K562 (cell line): ENCODE measurements around the gene DENND1A. TPM values are rescaled to one million over a fixed set of nuclear protein-coding genes. Genes with fewer than 3 reads are reported as not detected.

Experiments
- ATAC-seq: fragments of 200-7000 bp; cut with Tn5 transposase; 3 replicates; pipeline ENCODE4 v1.9.1; 2020; ENCODE audit warnings: moderate library complexity
- BruUV-seq: library from RNA; stranded (reverse); fragments of 400-500 nt; replicated peaks from 2 replicates; lab custom pipeline; 2021; lab: Mats Ljungman, UMichigan
- CTCF ChIA-PET: fragments of 300-600 bp; formaldehyde crosslinking; extraction: SDS; loops from one replicate; lab custom pipeline; 2021; ENCODE audit warnings: low intra/inter-chr PET ratio; lab: Yijun Ruan, JAX
- POLR2A ChIA-PET: fragments of 300-600, 350-650 bp; sonication (Branson Sonifier 250); formaldehyde crosslinking; extraction: SDS; loops from one replicate; lab custom pipeline; 2021; ENCODE audit warnings: antibody characterized with exemption, inconsistent platforms; lab: Yijun Ruan, JAX
- DNase-seq, 4 experiments: peaks; one replicate each; pipeline versions ENCODE4 v3.0.0 to v3.0.0-alpha.2; 2011 to 2018; ENCODE audit warnings: low spot score in 3 of 4, mixed read lengths in 3 of 4; ENCODE audit errors: extremely low read depth in 1 of 4
- FAIRE-seq: peaks from 2 replicates; lab custom pipeline; 2011; peaks lifted over from hg19 to GRCh38; lab: Jason Lieb, UNC
- H2AFZ ChIP-seq: 2 replicates; pipeline ENCODE4 v1.6.0; 2011; ENCODE audit warnings: low read depth, low read length, control low read depth, inconsistent platforms
- H3K27ac ChIP-seq: fragments of 200-600 bp; 3 replicates; pipeline ENCODE4 v1.8.0; 2011; ENCODE audit warnings: low read depth, mild to moderate bottlenecking, control low read depth, inconsistent platforms, low read length, moderate library complexity, mixed read lengths; ENCODE audit errors: extremely low read depth
- H3K27me3 ChIP-seq, 2 experiments: fragments of 300-600 bp in 1 of 2; 2 replicates in 1 of 2; 3 replicates in 1 of 2; pipeline versions ENCODE4 v1.6.0 to v1.8.0; 2011; ENCODE audit warnings: inconsistent platforms in 2 of 2, low read length in 2 of 2, mild to moderate bottlenecking in 1 of 2, mixed read lengths in 1 of 2, moderate library complexity in 1 of 2; ENCODE audit not compliant: control insufficient read depth in 2 of 2, insufficient read depth in 2 of 2
- H3K36me3 ChIP-seq: fragments of 300-600 bp; 3 replicates; pipeline ENCODE4 v1.8.0; 2011; ENCODE audit warnings: mild to moderate bottlenecking, low read length, inconsistent platforms; ENCODE audit not compliant: control insufficient read depth, insufficient read depth
- H3K4me1 ChIP-seq, 2 experiments: fragments of 200-600 bp in 1 of 2; replicated peaks in 1 of 2; 2 replicates in 1 of 2; 3 replicates in 1 of 2; pipeline versions ENCODE4 v1.5.1 to v1.8.0; 2011; ENCODE audit warnings: inconsistent platforms in 2 of 2, low read length in 2 of 2, mild to moderate bottlenecking in 1 of 2, mixed read lengths in 1 of 2, moderate library complexity in 1 of 2; ENCODE audit not compliant: control insufficient read depth in 2 of 2, insufficient read depth in 2 of 2
- H3K4me2 ChIP-seq: 2 replicates; pipeline ENCODE4 v1.6.1; 2011; ENCODE audit warnings: low read length, control low read depth, inconsistent platforms, mixed read lengths; ENCODE audit not compliant: insufficient read depth
- H3K4me3 ChIP-seq: fragments of 200-600 bp; sonication (generic), shearing (Covaris generic); 2 replicates; pipeline ENCODE4 v1.5.1; 2016; ENCODE audit warnings: control low read depth, inconsistent platforms
- H3K79me2 ChIP-seq: fragments of 200-600 bp; 3 replicates; pipeline ENCODE4 v1.8.0; 2011; ENCODE audit warnings: low read length, inconsistent platforms; ENCODE audit not compliant: control insufficient read depth, insufficient read depth
- H3K9ac ChIP-seq, 2 experiments: 2 replicates each; pipeline versions ENCODE4 v1.6.0 to v1.6.1; 2011; ENCODE audit warnings: low read depth in 2 of 2, low read length in 2 of 2, control low read depth in 1 of 2, inconsistent platforms in 1 of 2, mild to moderate bottlenecking in 1 of 2, mixed read lengths in 1 of 2; ENCODE audit not compliant: insufficient read depth in 1 of 2
- H3K9me1 ChIP-seq: one replicate; pipeline ENCODE4 v1.6.0; 2011; ENCODE audit warnings: inconsistent platforms, mild to moderate bottlenecking, low read length, moderate library complexity; ENCODE audit not compliant: control insufficient read depth, insufficient read depth
- H3K9me3 ChIP-seq: replicated peaks from 2 replicates; pipeline ENCODE4 v1.5.1; 2011; ENCODE audit warnings: low read depth, low read length, inconsistent platforms; ENCODE audit not compliant: control insufficient read depth, insufficient read depth
- H4K20me1 ChIP-seq: replicated peaks from 2 replicates; pipeline ENCODE4 v1.6.1; 2011; ENCODE audit warnings: low read length, inconsistent platforms, mixed read lengths; ENCODE audit not compliant: control insufficient read depth, insufficient read depth
- CREBBP ChIP-seq: IDR thresholded peaks from one replicate; pipeline ENCODE4 v1.6.1; 2012; ENCODE audit warnings: low read depth, mild to moderate bottlenecking, control low read depth, inconsistent platforms, low read length
- DEAF1 ChIP-seq: fragments of 450-650 bp; formaldehyde crosslinking; IDR thresholded peaks from 2 replicates; pipeline ENCODE4 v1.4.0; 2020; ENCODE audit warnings: mild to moderate bottlenecking, moderate library complexity
- ESRRB ChIP-seq: fragments of 250-450 bp; sonication (Bioruptor Pico); IDR thresholded peaks from 2 replicates; pipeline ENCODE4 v1.5.0; 2020; ENCODE audit warnings: mild to moderate bottlenecking, moderate library complexity, borderline replicate concordance
- HBP1 ChIP-seq: fragments of 450-650 bp; formaldehyde crosslinking; IDR thresholded peaks from 2 replicates; pipeline ENCODE4 v1.4.0; 2022; ENCODE audit warnings: missing genetic modification characterization
- HDGF ChIP-seq: fragments of 450-650 bp; IDR thresholded peaks from 2 replicates; pipeline ENCODE4 v1.6.1; 2016
- KDM4B ChIP-seq, 2 experiments: fragments of 450-650 bp in 1 of 2; sonication (generic) in 1 of 2; IDR thresholded peaks; 2 replicates each; pipeline ENCODE4 v1.6.1; 2016 to 2017; ENCODE audit warnings: borderline replicate concordance in 2 of 2, antibody characterized with exemption in 1 of 2, low read depth in 1 of 2, mild to moderate bottlenecking in 1 of 2
- PHF21A ChIP-seq: fragments of 450-650 bp; IDR thresholded peaks from 2 replicates; pipeline ENCODE4 v1.6.1; 2017; ENCODE audit warnings: low read depth, borderline replicate concordance
- POU5F1 ChIP-seq: fragments of 150-350 bp; IDR thresholded peaks from 2 replicates; pipeline ENCODE4 v1.6.1; 2014; ENCODE audit warnings: borderline replicate concordance, low read length, low read depth, mild to moderate bottlenecking; ENCODE audit not compliant: partially characterized antibody
- ZBTB2 ChIP-seq: fragments of 450-650 bp; IDR thresholded peaks from 2 replicates; pipeline ENCODE4 v1.6.1; 2016; ENCODE audit warnings: antibody characterized with exemption
- ZNF197 ChIP-seq: fragments of 200-800 bp; sonication (Bioruptor generic); IDR thresholded peaks from 2 replicates; pipeline ENCODE4 v1.6.1; 2016; ENCODE audit warnings: low read depth, missing genetic modification characterization, missing compliant biosample characterization
- ZNF217 ChIP-seq: sonication (generic); formaldehyde crosslinking; IDR thresholded peaks from 2 replicates; pipeline ENCODE4 v1.8.0; 2022; ENCODE audit warnings: mild to moderate bottlenecking, missing genetic modification reagents
- ZNF324 ChIP-seq: fragments of 250-450 bp; sonication (Bioruptor Pico); IDR thresholded peaks from 2 replicates; pipeline ENCODE4 v1.4.0; 2020; ENCODE audit warnings: mild to moderate bottlenecking
- WGBS: fragments of 100-300 bp; shearing (Covaris generic); methylation state at CpG from one replicate; pipeline ENCODE4 v1.1.6; 2016; ENCODE audit warnings: low coverage, mixed read lengths; ENCODE audit not compliant: insufficient coverage; ENCODE audit errors: missing lambda C conversion rate; 5-methylcytosine and 5-hydroxymethylcytosine counted together
- in situ Hi-C: fragments of 300-500 bp; cut with MboI; formaldehyde crosslinking; loops from 4 replicates; pipeline ENCODE4 v1.15.0; 2018; ENCODE audit warnings: inconsistent platforms, mixed read lengths
- intact Hi-C: fragments of 100-400 bp; cut with micrococcal nuclease; formaldehyde crosslinking; loops from 2 replicates; pipeline ENCODE4 v1.14.2; 2022
- polyA plus RNA-seq, 8 experiments: library from polyadenylated mRNA; depleted of rRNA in 4 of 8; stranded (reverse) in 5 of 8; unstranded in 3 of 8; fragments of >200 nt; fragmentation: Nextera tagmentation in 2 of 8; fragmentation: Illumina TruSeq in 1 of 8; extraction: Ambion mirVana in 2 of 8; extraction: Trizol in 1 of 8; gene quantifications; 2 replicates each; pipeline versions ENCODE4 v1.2.1 to v1.2.3, GENCODE V29; 2011 to 2014; ENCODE audit warnings: inconsistent platforms in 1 of 8, missing spikeins in 1 of 8
- total RNA-seq, 7 experiments: library from RNA; depleted of rRNA in 6 of 7; stranded (reverse); fragments of >200 nt in 6 of 7; fragmentation: Illumina TruSeq in 2 of 7; extraction: Trizol in 2 of 7; gene quantifications; 2 replicates each; pipeline versions ENCODE4 v1.2.1 to v1.2.3, GENCODE V29; 2011 to 2021; ENCODE audit warnings: low replicate concordance in 1 of 7
- TF ChIP-seq, protein P1 (sequence below), 2 experiments: IDR thresholded peaks; 2 replicates each; pipeline ENCODE4 v1.6.1; 2011; ENCODE audit warnings: borderline replicate concordance in 1 of 2, control low read depth in 1 of 2, low read depth in 1 of 2, low read length in 1 of 2, mild to moderate bottlenecking in 1 of 2, mixed read lengths in 1 of 2, moderate library complexity in 1 of 2; ENCODE audit not compliant: insufficient read depth in 1 of 2, insufficient read length in 1 of 2, poor library complexity in 1 of 2, severe bottlenecking in 1 of 2; ENCODE audit errors: extremely low read depth in 1 of 2
- TF ChIP-seq, protein P2 (sequence below): fragments of 250-450 bp; sonication (Bioruptor Pico); IDR thresholded peaks from 2 replicates; pipeline ENCODE4 v1.9.0; 2021; ENCODE audit warnings: mild to moderate bottlenecking, inconsistent platforms

The DENND1A gene
- total and polyA plus RNA-seq, 9 of the 15 experiments (the other 6 are each of a cell fraction or from before 2014, with no cell fraction given), result 7.6 to 29.5 (median 15.7) TPM

GRCh38 chr9:123397975-123398374 lies 532.0 kb downstream of the DENND1A start:
- H3K4me2 ChIP-seq, result no peak overlapping the region
- H3K9me3 ChIP-seq, result peaks cover under 1% of the 10 kb centered on the region; the same call in 1 of the 2 replicates
- no peaks in the 10 kb centered on the region for H3K9me1 ChIP-seq
- in situ Hi-C loops, result no loop called here
- no peak overlapping the region for H2AFZ ChIP-seq
- BruUV-seq, result no TSS peak
- WGBS, result 77% methylated on average over 4 of the region's 4 CpGs
- POLR2A ChIA-PET, result interaction anchor here (1.6 kb wide), 1 partner anchor 9 kb away, joined by 3 read pairs; no protein-coding TSS in a partner anchor
- peaks cover 12 to 24% of the 10 kb centered on the region in 2 experiments; a peak in 4 of 5 replicates for H3K4me1 ChIP-seq
- H3K4me3 ChIP-seq, result no peak overlapping the region
- no peaks in the 10 kb centered on the region for H4K20me1 ChIP-seq
- no peak for FAIRE-seq
- ATAC-seq, result no peak
- H3K79me2 ChIP-seq, result no peaks in the 10 kb centered on the region
- no peak for DNase-seq
- H3K9ac ChIP-seq, result no peak overlapping the region; a peak in 1 of 4 replicates
- CTCF ChIA-PET, result interaction anchor here (0.6 kb wide), 1 partner anchor 143 kb away, joined by 3 read pairs; no protein-coding TSS in a partner anchor
- no peak overlapping the region for H3K27ac ChIP-seq
- no peaks in the 10 kb centered on the region for H3K27me3 ChIP-seq
- intact Hi-C loops, result no loop called here
- H3K36me3 ChIP-seq, result no peaks in the 10 kb centered on the region
- TF ChIP-seq, protein P1, sequence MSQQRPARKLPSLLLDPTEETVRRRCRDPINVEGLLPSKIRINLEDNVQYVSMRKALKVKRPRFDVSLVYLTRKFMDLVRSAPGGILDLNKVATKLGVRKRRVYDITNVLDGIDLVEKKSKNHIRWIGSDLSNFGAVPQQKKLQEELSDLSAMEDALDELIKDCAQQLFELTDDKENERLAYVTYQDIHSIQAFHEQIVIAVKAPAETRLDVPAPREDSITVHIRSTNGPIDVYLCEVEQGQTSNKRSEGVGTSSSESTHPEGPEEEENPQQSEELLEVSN (IDR thresholded peaks at IDR 0.05; ENCODE audit: borderline replicate concordance in 1 of 2, extremely low read depth in 1 of 2, insufficient read depth in 1 of 2, insufficient read length in 1 of 2, low read depth in 1 of 2, low read length in 1 of 2, poor library complexity in 1 of 2, severe bottlenecking in 1 of 2), result no peak
- no peak for TF ChIP-seq HDGF
- TF ChIP-seq KDM4B (IDR thresholded peaks at IDR 0.05; ENCODE audit: borderline replicate concordance in 2 of 2, low read depth in 1 of 2), result no peak
- no peak for TF ChIP-seq ZBTB2
- TF ChIP-seq ZNF324 (CRISPR knock-in tag), result no peak
- no peak for TF ChIP-seq ZNF217
- no peak for TF ChIP-seq ESRRB (CRISPR knock-in tag)
- TF ChIP-seq CREBBP, result no peak
- no peak for TF ChIP-seq PHF21A
- no peak for TF ChIP-seq HBP1 (CRISPR knock-in tag)
- TF ChIP-seq DEAF1 (CRISPR knock-in tag), result no peak
- no peak for TF ChIP-seq ZNF197 (CRISPR knock-in tag)
- TF ChIP-seq, protein P2, sequence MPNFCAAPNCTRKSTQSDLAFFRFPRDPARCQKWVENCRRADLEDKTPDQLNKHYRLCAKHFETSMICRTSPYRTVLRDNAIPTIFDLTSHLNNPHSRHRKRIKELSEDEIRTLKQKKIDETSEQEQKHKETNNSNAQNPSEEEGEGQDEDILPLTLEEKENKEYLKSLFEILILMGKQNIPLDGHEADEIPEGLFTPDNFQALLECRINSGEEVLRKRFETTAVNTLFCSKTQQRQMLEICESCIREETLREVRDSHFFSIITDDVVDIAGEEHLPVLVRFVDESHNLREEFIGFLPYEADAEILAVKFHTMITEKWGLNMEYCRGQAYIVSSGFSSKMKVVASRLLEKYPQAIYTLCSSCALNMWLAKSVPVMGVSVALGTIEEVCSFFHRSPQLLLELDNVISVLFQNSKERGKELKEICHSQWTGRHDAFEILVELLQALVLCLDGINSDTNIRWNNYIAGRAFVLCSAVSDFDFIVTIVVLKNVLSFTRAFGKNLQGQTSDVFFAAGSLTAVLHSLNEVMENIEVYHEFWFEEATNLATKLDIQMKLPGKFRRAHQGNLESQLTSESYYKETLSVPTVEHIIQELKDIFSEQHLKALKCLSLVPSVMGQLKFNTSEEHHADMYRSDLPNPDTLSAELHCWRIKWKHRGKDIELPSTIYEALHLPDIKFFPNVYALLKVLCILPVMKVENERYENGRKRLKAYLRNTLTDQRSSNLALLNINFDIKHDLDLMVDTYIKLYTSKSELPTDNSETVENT (CRISPR knock-in tag), result no peak
- TF ChIP-seq POU5F1, result no peak
